ENCODE data around the gene CTNNA3. TPM values are rescaled to one million over a fixed set of nuclear protein-coding genes. Genes with fewer than 3 reads are reported as not detected.

Gene CTNNA3
- total and polyA plus RNA-seq, 4 donors, result under 0.01 to 39.8 (median 0.09) TPM

DNA sequence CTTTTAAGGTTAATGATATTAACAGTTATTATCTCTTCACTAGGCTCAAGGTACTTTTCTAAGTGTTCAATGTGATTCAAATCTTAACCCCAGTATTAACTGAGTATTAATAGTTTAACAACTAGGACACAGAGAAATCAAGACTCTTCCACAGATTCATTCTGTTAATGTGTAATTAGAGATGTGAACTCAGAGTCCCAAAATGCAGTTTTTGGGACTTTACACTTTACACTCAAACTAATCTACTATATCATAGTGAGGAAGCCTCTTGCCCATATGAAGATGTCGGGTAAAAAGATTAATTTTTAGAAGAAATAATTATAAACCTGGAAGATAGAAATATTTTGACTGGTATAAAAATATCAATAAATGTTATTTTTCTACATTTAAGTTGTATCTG, 1414.7 kb downstream of the CTNNA3 start:
- TF ChIP-seq, protein P1, sequence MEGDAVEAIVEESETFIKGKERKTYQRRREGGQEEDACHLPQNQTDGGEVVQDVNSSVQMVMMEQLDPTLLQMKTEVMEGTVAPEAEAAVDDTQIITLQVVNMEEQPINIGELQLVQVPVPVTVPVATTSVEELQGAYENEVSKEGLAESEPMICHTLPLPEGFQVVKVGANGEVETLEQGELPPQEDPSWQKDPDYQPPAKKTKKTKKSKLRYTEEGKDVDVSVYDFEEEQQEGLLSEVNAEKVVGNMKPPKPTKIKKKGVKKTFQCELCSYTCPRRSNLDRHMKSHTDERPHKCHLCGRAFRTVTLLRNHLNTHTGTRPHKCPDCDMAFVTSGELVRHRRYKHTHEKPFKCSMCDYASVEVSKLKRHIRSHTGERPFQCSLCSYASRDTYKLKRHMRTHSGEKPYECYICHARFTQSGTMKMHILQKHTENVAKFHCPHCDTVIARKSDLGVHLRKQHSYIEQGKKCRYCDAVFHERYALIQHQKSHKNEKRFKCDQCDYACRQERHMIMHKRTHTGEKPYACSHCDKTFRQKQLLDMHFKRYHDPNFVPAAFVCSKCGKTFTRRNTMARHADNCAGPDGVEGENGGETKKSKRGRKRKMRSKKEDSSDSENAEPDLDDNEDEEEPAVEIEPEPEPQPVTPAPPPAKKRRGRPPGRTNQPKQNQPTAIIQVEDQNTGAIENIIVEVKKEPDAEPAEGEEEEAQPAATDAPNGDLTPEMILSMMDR (IDR thresholded peaks at IDR 0.05; ENCODE audit: control extremely low read depth, extremely low read depth), result no peak
- no peak overlapping the region for H3K9ac ChIP-seq (ENCODE audit: insufficient read depth in 1 of 2, low read length in 2 of 2)
- H3K27me3 ChIP-seq (ENCODE audit: control insufficient read depth in 3 of 3, insufficient read depth in 3 of 3, low read length in 2 of 3), result no peaks in the 10 kb centered on the region
- H3K36me3 ChIP-seq (ENCODE audit: control insufficient read depth in 4 of 4, insufficient read depth in 4 of 4, low read length in 4 of 4), result no peaks in the 10 kb centered on the region
- 75 to 89% methylated on average over 1 of the region's 1 CpG for WGBS, 2 donors
- H3K4me3 ChIP-seq, result no peak overlapping the region
- DNase-seq (no peak), ATAC-seq (ENCODE audit: insufficient read depth, low FRiP score) (no peak)
- H3K4me1 ChIP-seq (ENCODE audit: control insufficient read depth in 5 of 5, insufficient read depth in 5 of 5, low read length in 5 of 5), result no peaks in the 10 kb centered on the region
- no peaks in the 10 kb centered on the region for H3K9me3 ChIP-seq (ENCODE audit: control insufficient read depth in 4 of 4, insufficient read depth in 3 of 4, low read length in 3 of 4)
- H3K27ac ChIP-seq (ENCODE audit: low read depth in 1 of 2, low read length in 1 of 2), result no peak overlapping the region

DNA sequence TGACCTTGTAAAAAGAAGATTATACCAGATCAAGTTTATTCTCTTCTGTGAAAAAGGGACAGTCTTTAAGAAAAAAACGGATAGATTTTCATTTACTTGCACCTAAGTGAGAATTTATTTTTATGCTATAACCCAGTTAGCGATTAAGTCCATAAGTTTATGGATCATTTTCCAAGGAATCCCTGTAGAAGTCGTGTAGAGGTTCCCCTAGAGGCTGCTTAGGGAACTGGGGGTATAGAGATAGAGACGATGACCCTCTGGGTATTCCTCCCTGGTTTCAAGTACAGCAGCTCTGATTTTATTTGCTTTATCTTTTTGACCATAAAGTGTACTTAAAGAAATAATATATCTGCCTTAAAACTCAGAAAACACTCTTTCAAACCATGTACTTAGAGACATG, 1418.5 kb downstream of the CTNNA3 start:
- H3K36me3 ChIP-seq (ENCODE audit: control insufficient read depth in 4 of 4, insufficient read depth in 4 of 4, low read length in 4 of 4), result no peaks in the 10 kb centered on the region
- no peak overlapping the region for H3K9ac ChIP-seq (ENCODE audit: insufficient read depth in 1 of 2, low read length in 2 of 2)
- no peaks in the 10 kb centered on the region for H3K9me3 ChIP-seq (ENCODE audit: control insufficient read depth in 4 of 4, insufficient read depth in 3 of 4, low read length in 3 of 4)
- ATAC-seq (ENCODE audit: insufficient read depth, low FRiP score), result no peak
- no peak overlapping the region for H3K4me3 ChIP-seq
- TF ChIP-seq, protein P1 (IDR thresholded peaks at IDR 0.05; ENCODE audit: control extremely low read depth, extremely low read depth), result no peak
- WGBS, 2 donors, result 56 to 61% methylated on average over 4 of the region's 4 CpGs
- no peaks in the 10 kb centered on the region for H3K4me1 ChIP-seq (ENCODE audit: control insufficient read depth in 5 of 5, insufficient read depth in 5 of 5, low read length in 5 of 5)
- no peak for DNase-seq
- no peak overlapping the region for H3K27ac ChIP-seq (ENCODE audit: low read depth in 1 of 2, low read length in 1 of 2)
- H3K27me3 ChIP-seq (ENCODE audit: control insufficient read depth in 3 of 3, insufficient read depth in 3 of 3, low read length in 2 of 3), result no peaks in the 10 kb centered on the region

DNA sequence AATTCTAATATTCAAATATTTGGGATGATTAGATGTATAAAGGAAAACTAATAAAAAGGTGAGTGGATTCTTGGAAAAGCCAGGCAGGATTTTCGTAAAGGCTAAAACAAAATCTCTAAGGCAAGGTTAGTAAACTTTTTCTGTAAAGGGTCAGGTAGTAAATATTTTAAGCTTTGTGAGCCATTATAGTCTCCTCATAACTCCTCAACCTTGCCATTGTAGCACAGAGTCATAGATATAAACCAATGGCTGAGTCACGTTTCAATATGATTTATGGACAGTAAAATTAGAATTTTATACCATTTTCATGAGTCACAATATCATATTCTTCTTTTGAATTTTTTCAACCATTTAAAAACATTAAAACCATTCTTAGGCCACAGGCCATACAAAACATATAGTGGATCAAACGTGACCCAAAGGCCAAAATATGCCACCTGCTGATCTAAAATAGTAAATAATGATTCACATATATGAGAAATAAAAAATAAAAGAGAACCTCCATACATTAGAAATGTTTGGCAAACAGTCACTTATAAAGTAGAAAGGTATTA, 1422.0 kb downstream of the CTNNA3 start:
- TF ChIP-seq, protein P1 (IDR thresholded peaks at IDR 0.05; ENCODE audit: control extremely low read depth, extremely low read depth), result no peak

DNA sequence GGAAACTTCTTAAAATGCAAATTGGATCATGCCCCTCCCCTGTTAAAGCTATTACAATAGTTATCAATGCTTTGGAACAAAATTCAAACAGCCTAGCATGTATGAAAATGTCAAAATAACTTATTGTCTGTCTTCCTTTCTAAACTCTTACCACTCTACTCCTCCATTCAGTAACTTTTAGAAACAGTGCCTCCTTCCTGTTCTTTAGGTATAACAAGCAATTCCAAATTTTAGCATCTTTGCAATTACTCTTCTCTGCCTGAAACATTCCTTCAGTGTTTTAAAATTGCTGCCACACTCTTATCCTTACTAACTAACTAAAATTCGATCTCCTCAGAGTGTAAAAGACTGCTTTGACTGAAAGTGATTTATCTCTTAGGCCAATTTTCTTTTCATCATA, 1430.6 kb downstream of the CTNNA3 start:
- Histone ChIP-seq H3K27me3 (ENCODE audit: control insufficient read depth in 3 of 3, insufficient read depth in 3 of 3, low read length in 2 of 3) (no peaks in the 10 kb centered on the region), H3K27ac (ENCODE audit: low read depth in 1 of 2, low read length in 1 of 2) (no peak overlapping the region)
- no peak for ATAC-seq (ENCODE audit: insufficient read depth, low FRiP score)

More for the DNA sequence above, 1422.0 kb downstream of the CTNNA3 start:
- DNase-seq (no peak), ATAC-seq (ENCODE audit: insufficient read depth, low FRiP score) (no peak)
- no peaks in the 10 kb centered on the region for H3K36me3 ChIP-seq (ENCODE audit: control insufficient read depth in 4 of 4, insufficient read depth in 4 of 4, low read length in 4 of 4)
- H3K9me3 ChIP-seq (ENCODE audit: control insufficient read depth in 4 of 4, insufficient read depth in 3 of 4, low read length in 3 of 4), result no peaks in the 10 kb centered on the region
- no peaks in the 10 kb centered on the region for H3K4me1 ChIP-seq (ENCODE audit: control insufficient read depth in 5 of 5, insufficient read depth in 5 of 5, low read length in 5 of 5)
- no peak overlapping the region for H3K9ac ChIP-seq (ENCODE audit: insufficient read depth in 1 of 2, low read length in 2 of 2)
- no peak overlapping the region for H3K4me3 ChIP-seq
- no peaks in the 10 kb centered on the region for H3K27me3 ChIP-seq (ENCODE audit: control insufficient read depth in 3 of 3, insufficient read depth in 3 of 3, low read length in 2 of 3)
- 75 to 86% methylated on average over 3 of the region's 3 CpGs for WGBS, 2 donors
- no peak overlapping the region for H3K27ac ChIP-seq (ENCODE audit: low read depth in 1 of 2, low read length in 1 of 2)

More for the DNA sequence above, 1430.6 kb downstream of the CTNNA3 start:
- Histone ChIP-seq H3K4me1 (ENCODE audit: control insufficient read depth in 5 of 5, insufficient read depth in 5 of 5, low read length in 5 of 5) (no peaks in the 10 kb centered on the region), H3K36me3 (ENCODE audit: control insufficient read depth in 4 of 4, insufficient read depth in 4 of 4, low read length in 4 of 4) (no peaks in the 10 kb centered on the region), H3K9ac (ENCODE audit: insufficient read depth in 1 of 2, low read length in 2 of 2) (no peak overlapping the region), H3K9me3 (ENCODE audit: control insufficient read depth in 4 of 4, insufficient read depth in 3 of 4, low read length in 3 of 4) (no peaks in the 10 kb centered on the region), H3K4me3 (no peak overlapping the region)
- DNase-seq, result no peak
- 46 to 54% methylated on average over 1 of the region's 1 CpG for WGBS, 2 donors
- TF ChIP-seq, protein P1 (IDR thresholded peaks at IDR 0.05; ENCODE audit: control extremely low read depth, extremely low read depth), result no peak
